Nephron (organoid): Measurements from ENCODE around the gene ZBTB44.

Experiments
- H3K27ac Mint-ChIP-seq, 3 experiments: 2 replicates each; pipeline ENCODE4 v1.8.0; 2020; ENCODE audit warnings: mixed read lengths in 3 of 3, mild to moderate bottlenecking in 2 of 3, moderate library complexity in 1 of 3
- H3K27me3 Mint-ChIP-seq: 2 replicates; pipeline ENCODE4 v1.8.0; 2021; ENCODE audit warnings: low read depth, mild to moderate bottlenecking, moderate library complexity, mixed read lengths
- H3K36me3 Mint-ChIP-seq: 2 replicates; pipeline ENCODE4 v1.8.0; 2020; ENCODE audit warnings: low read depth, mixed read lengths
- H3K4me1 Mint-ChIP-seq: 2 replicates; pipeline ENCODE4 v1.8.0; 2020; ENCODE audit warnings: mixed read lengths
- H3K4me3 Mint-ChIP-seq, 3 experiments: 2 replicates each; pipeline ENCODE4 v1.8.0; 2020; ENCODE audit warnings: mild to moderate bottlenecking in 3 of 3, mixed read lengths in 3 of 3, moderate library complexity in 2 of 3
- H3K9me3 Mint-ChIP-seq: 2 replicates; pipeline ENCODE4 v1.8.0; 2020; ENCODE audit warnings: mixed read lengths
- TF ChIP-seq, protein P1 (sequence below), 3 experiments: fragments of 200-600 bp; sonication (generic); IDR thresholded peaks; one replicate each; pipeline ENCODE4 v1.5.0; 2021; ENCODE audit warnings: antibody characterized with exemption in 3 of 3; ENCODE audit not compliant: unreplicated experiment in 3 of 3

ZBTB44 gene

DNA sequence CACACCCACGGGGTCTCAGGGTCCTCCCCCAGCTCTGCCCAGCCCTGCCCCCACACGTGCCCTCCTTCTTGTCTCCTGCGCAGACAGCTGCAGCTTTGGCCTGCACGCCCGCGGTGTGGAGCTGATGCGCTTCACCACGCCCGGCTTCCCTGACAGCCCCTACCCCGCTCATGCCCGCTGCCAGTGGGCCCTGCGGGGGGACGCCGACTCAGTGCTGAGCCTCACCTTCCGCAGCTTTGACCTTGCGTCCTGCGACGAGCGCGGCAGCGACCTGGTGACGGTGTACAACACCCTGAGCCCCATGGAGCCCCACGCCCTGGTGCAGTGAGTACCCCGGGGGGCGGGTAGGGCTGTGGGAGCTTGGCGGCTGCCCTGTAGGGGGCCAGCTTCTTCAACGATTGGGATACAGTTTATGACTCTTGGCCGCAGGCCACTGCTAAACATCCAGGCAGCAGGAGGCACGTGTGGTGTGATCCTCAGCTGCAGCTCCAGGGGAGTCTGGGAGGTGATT, 124.3 kb downstream of the ZBTB44 start:
- peaks cover 7% of the 10 kb centered on the region for H3K27me3 Mint-ChIP-seq
- H3K27ac Mint-ChIP-seq: no peak overlapping the region
- H3K4me3 Mint-ChIP-seq: no peak overlapping the region
- H3K9me3 Mint-ChIP-seq: no peaks in the 10 kb centered on the region
- no peaks in the 10 kb centered on the region for H3K4me1 Mint-ChIP-seq
- TF ChIP-seq, protein P1, sequence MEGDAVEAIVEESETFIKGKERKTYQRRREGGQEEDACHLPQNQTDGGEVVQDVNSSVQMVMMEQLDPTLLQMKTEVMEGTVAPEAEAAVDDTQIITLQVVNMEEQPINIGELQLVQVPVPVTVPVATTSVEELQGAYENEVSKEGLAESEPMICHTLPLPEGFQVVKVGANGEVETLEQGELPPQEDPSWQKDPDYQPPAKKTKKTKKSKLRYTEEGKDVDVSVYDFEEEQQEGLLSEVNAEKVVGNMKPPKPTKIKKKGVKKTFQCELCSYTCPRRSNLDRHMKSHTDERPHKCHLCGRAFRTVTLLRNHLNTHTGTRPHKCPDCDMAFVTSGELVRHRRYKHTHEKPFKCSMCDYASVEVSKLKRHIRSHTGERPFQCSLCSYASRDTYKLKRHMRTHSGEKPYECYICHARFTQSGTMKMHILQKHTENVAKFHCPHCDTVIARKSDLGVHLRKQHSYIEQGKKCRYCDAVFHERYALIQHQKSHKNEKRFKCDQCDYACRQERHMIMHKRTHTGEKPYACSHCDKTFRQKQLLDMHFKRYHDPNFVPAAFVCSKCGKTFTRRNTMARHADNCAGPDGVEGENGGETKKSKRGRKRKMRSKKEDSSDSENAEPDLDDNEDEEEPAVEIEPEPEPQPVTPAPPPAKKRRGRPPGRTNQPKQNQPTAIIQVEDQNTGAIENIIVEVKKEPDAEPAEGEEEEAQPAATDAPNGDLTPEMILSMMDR (IDR thresholded peaks at IDR 0.05; ENCODE audit: unreplicated experiment in 3 of 3): no peak
- H3K36me3 Mint-ChIP-seq: no peaks in the 10 kb centered on the region

DNA sequence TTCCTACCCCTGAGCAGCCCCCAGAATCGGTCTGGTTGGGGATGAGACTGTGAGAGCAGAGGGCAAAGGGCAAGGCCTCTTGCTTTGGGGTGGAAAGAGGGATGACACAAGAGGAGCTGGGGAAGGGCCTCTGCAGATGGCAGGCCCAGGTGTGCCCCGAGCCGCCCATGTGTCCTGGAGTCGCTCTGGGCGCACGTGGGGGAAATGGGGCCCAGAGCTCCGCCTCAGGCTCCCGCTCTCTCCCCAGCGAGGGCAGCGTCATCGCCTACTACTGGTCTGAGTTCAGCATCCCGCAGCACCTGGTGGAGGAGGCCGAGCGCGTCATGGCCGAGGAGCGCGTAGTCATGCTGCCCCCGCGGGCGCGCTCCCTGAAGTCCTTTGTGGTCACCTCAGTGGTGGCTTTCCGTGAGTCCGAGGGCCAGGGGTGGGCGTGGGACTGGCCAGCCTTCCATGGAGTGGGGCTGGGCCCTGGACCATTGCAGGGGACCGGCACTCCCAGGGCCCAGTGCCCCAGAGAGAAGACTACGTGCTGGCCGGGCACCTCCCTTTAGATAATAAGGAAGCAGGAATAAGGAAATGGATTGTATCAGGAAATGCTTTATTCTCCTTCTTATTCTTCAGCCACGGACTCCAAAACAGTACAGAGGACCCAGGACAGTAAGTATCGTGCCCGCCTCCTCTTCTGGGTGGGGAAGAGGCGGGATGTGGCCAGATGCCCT, 125.1 kb downstream of the ZBTB44 start:
- TF ChIP-seq, protein P1 (IDR thresholded peaks at IDR 0.05; ENCODE audit: unreplicated experiment in 3 of 3): no peak
- Mint-ChIP-seq H3K27me3 (peaks cover 7% of the 10 kb centered on the region), H3K9me3 (no peaks in the 10 kb centered on the region), H3K27ac (no peak overlapping the region), H3K4me3 (no peak overlapping the region), H3K36me3 (no peaks in the 10 kb centered on the region), H3K4me1 (no peaks in the 10 kb centered on the region)

DNA sequence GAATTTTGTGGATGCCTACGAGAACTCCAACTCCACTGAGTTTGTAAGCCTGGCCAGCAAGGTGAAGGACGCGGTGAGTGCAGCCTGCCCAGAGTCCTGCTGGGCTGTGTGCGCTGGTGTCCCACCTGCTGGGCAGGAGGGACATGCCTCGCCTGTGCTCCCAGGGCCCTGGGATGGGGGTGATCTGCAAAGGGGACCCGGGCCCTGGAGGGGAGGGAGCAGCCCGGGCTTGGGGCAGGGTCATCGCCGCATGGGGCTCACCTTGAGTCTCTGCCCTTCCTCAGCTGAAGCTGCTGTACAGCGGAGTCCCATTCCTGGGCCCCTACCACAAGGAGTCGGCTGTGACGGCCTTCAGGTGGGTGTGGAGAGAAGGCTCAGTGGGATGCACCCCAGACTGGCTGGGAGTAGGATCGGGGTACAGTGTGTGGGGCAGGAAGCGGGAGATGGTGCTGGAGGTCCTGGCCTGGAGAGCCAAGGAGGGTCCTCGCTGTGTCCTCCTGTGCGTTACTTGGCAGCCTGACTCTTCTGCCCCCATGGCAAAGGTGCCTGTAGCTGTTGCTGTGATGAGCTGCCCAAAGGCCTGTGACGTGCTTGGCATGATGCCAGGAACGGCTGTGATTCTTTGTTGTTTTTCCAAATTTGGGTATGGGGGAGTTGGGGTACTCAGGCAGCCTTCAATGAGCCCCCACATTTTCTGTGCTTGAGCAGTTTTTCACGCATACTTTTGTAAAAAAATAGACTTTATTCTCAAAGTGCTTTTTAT, 126.0 kb downstream of the ZBTB44 start:
- no peaks in the 10 kb centered on the region for H3K9me3 Mint-ChIP-seq
- TF ChIP-seq, protein P1 (IDR thresholded peaks at IDR 0.05; ENCODE audit: unreplicated experiment in 3 of 3): no peak
- peaks cover under 1% of the 10 kb centered on the region for H3K4me1 Mint-ChIP-seq
- H3K36me3 Mint-ChIP-seq: no peaks in the 10 kb centered on the region
- no peak overlapping the region for H3K4me3 Mint-ChIP-seq
- peaks cover 7% of the 10 kb centered on the region for H3K27me3 Mint-ChIP-seq
- no peak overlapping the region for H3K27ac Mint-ChIP-seq

DNA sequence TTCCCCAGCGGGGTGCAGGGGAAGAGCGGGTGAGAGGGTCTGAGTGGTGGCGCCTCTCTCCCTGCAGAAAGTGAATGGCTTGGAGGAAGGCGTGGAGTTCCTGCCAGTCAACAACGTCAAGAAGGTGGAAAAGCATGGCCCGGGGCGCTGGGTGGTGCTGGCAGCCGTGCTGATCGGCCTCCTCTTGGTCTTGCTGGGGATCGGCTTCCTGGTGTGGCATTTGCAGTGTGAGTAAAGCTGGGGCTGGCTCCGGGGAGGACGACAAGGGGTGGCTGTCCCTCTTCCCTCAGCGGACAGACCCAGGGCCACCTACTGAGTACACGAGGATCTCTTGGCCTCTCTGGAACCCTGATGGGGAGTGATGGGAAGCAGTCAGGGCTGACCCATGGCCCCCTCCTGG, 126.7 kb downstream of the ZBTB44 start:
- TF ChIP-seq, protein P1 (IDR thresholded peaks at IDR 0.05; ENCODE audit: unreplicated experiment in 3 of 3): no peak
- Mint-ChIP-seq H3K4me3 (no peak overlapping the region), H3K4me1 (peaks cover 4% of the 10 kb centered on the region), H3K9me3 (no peaks in the 10 kb centered on the region), H3K36me3 (no peaks in the 10 kb centered on the region), H3K27ac (no peak overlapping the region), H3K27me3 (peaks cover 3% of the 10 kb centered on the region)

DNA sequence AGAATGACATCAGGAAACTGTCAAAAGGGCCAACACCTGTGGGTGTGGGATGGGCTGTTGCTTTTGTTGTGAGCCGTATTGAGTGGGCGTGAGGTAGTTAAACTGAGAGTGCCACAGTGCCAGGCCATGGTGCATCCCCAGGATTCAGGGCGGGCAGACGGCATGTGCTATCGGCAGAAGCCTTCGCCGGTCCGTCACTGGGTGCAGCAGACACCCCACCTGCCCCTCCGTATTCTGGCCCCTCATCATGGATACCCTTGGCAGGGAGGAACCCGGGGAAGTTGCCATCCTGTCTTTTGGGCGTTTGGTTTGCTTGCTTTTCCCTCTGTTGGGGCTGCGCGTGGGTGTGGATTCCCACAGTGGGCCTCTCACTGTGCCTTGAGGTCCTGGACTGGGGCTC, 127.6 kb downstream of the ZBTB44 start:
- no peak overlapping the region for H3K27ac Mint-ChIP-seq
- H3K9me3 Mint-ChIP-seq: no peaks in the 10 kb centered on the region
- H3K4me3 Mint-ChIP-seq: no peak overlapping the region
- H3K36me3 Mint-ChIP-seq: no peaks in the 10 kb centered on the region
- H3K4me1 Mint-ChIP-seq: peaks cover 4% of the 10 kb centered on the region
- TF ChIP-seq, protein P1 (IDR thresholded peaks at IDR 0.05; ENCODE audit: unreplicated experiment in 3 of 3): no peak
- H3K27me3 Mint-ChIP-seq: no peaks in the 10 kb centered on the region
